Vagina (tissue), 2 donors: ENCODE measurements around the gene OR51I2. TPM values are rescaled to one million over a fixed set of nuclear protein-coding genes. Genes with fewer than 3 reads are reported as not detected.

ENCODE experiments used
- DNase-seq, 2 donors: peaks; one replicate each; pipeline ENCODE4 v3.0.0-alpha.2; 2017; ENCODE audit errors: extremely low spot score in 2 of 2
- H3K27ac ChIP-seq: fragments of 200-600 bp; sonication (generic); one replicate; pipeline ENCODE4 v1.5.1; 2019
- H3K27me3 ChIP-seq: fragments of 200-600 bp; sonication (generic); one replicate; pipeline ENCODE4 v1.5.1; 2019
- H3K36me3 ChIP-seq, 2 donors: fragments of 200-600 bp; sonication (generic); one replicate each; pipeline ENCODE4 v1.5.1; 2017 to 2019
- H3K4me1 ChIP-seq: fragments of 200-600 bp; sonication (generic); one replicate; pipeline ENCODE4 v1.5.1; 2019
- H3K4me3 ChIP-seq, 2 donors: fragments of 200-600 bp; sonication (generic); 1 replicate in 1 of 2; 2 replicates in 1 of 2; pipeline ENCODE4 v1.5.1; 2016 to 2019
- H3K9me3 ChIP-seq: fragments of 200-600 bp; sonication (generic); one replicate; pipeline ENCODE4 v1.5.1; 2019
- CTCF ChIP-seq, 3 experiments: fragments of 450-650 bp in 2 of 3; fragments of 200-600 bp in 1 of 3; sonication (generic) in 1 of 3; IDR thresholded peaks; one replicate each; pipeline ENCODE4 v1.5.1; 2017 to 2019; ENCODE audit warnings: antibody characterized with exemption in 3 of 3, mild to moderate bottlenecking in 2 of 3, moderate library complexity in 2 of 3
- POLR2A ChIP-seq, 2 donors: fragments of 450-650 bp; IDR thresholded peaks; one replicate each; pipeline ENCODE4 v1.6.1; 2017; ENCODE audit warnings: antibody characterized with exemption in 2 of 2, mild to moderate bottlenecking in 2 of 2, moderate library complexity in 2 of 2
- POLR2AphosphoS5 ChIP-seq, 2 donors: sonication (generic); formaldehyde crosslinking; IDR thresholded peaks; one replicate each; pipeline ENCODE4 v1.9.0; 2017; ENCODE audit warnings: antibody characterized with exemption in 2 of 2, mild to moderate bottlenecking in 2 of 2, low read depth in 1 of 2; ENCODE audit not compliant: insufficient read depth in 1 of 2
- intact Hi-C: fragments of 100-400 bp; cut with DNase I; formaldehyde crosslinking; loops from one replicate; pipeline ENCODE4 v1.15.1; 2023
- total RNA-seq: library from RNA; depleted of rRNA; stranded (reverse); fragments of >200 nt; gene quantifications from one replicate; pipeline ENCODE4 v1.2.3, GENCODE V29; 2016

The OR51I2 gene
- not detected for total RNA-seq

- Histone ChIP-seq H3K4me3 (no peak within 1 kb of the TSS), H3K27me3 (no peaks in the 10 kb centered on the region), H3K36me3 (no peaks in the 10 kb centered on the region), H3K9me3 (no peaks in the 10 kb centered on the region), H3K4me1 (no peaks in the 10 kb centered on the region), H3K27ac (no peak within 1 kb of the TSS)
- DNase-seq = no peak
- no peak for TF ChIP-seq POLR2AphosphoS5 (IDR thresholded peaks at IDR 0.05; ENCODE audit: insufficient read depth in 1 of 2, low read depth in 1 of 2)
- no peak for TF ChIP-seq CTCF (IDR thresholded peaks at IDR 0.05)
- no peak for TF ChIP-seq POLR2A (IDR thresholded peaks at IDR 0.05)
- intact Hi-C loops = no loop called here
Measured at GRCh38 chr11:5449023-5449422, at the start of gene OR51I2. Gene OR51I2, plus strand, starts transcription at chr11:5449323. Its CDS starts 4,166 bp downstream, at chr11:5453489.

GRCh38 chr11:5405173-5405572 is 44.0 kb upstream of the OR51I2 start:
- H3K4me1 ChIP-seq = no peaks in the 10 kb centered on the region

GRCh38 chr11:5420993-5421392 is 28.1 kb upstream of the OR51I2 start:
- no peak for TF ChIP-seq CTCF (IDR thresholded peaks at IDR 0.05)
- no peaks in the 10 kb centered on the region for H3K9me3 ChIP-seq
- no peaks in the 10 kb centered on the region for H3K27me3 ChIP-seq
- no peak for DNase-seq
- H3K36me3 ChIP-seq = no peaks in the 10 kb centered on the region
- H3K27ac ChIP-seq = no peak overlapping the region
- H3K4me1 ChIP-seq = no peaks in the 10 kb centered on the region
- H3K4me3 ChIP-seq = no peak overlapping the region
- intact Hi-C loops = no loop called here

More at GRCh38 chr11:5405173-5405572, 44.0 kb upstream of the OR51I2 start:
- intact Hi-C loops = no loop called here
- H3K27me3 ChIP-seq = no peaks in the 10 kb centered on the region
- H3K4me3 ChIP-seq = no peak overlapping the region
- no peak for DNase-seq
- TF ChIP-seq POLR2AphosphoS5 (IDR thresholded peaks at IDR 0.05; ENCODE audit: insufficient read depth in 1 of 2, low read depth in 1 of 2) (no peak), CTCF (IDR thresholded peaks at IDR 0.05) (no peak), POLR2A (IDR thresholded peaks at IDR 0.05) (no peak)
- H3K27ac ChIP-seq = no peak overlapping the region
- no peaks in the 10 kb centered on the region for H3K36me3 ChIP-seq
- no peaks in the 10 kb centered on the region for H3K9me3 ChIP-seq

GRCh38 chr11:5421811-5422210 is 27.3 kb upstream of the OR51I2 start, which contains the start of gene OR51Q1:
Gene OR51Q1, plus strand, starts transcription at chr11:5422111. Its CDS starts 90 bp downstream, at chr11:5422201.
- TF ChIP-seq CTCF (IDR thresholded peaks at IDR 0.05) = no peak
- no peak for TF ChIP-seq POLR2AphosphoS5 (IDR thresholded peaks at IDR 0.05; ENCODE audit: insufficient read depth in 1 of 2, low read depth in 1 of 2)
- no peak for TF ChIP-seq POLR2A (IDR thresholded peaks at IDR 0.05)
- Histone ChIP-seq H3K36me3 (no peaks in the 10 kb centered on the region), H3K27ac (no peak within 1 kb of the TSS), H3K4me1 (no peaks in the 10 kb centered on the region), H3K4me3 (no peak within 1 kb of the TSS), H3K9me3 (no peaks in the 10 kb centered on the region), H3K27me3 (no peaks in the 10 kb centered on the region)
- intact Hi-C loops = no loop called here
- DNase-seq = no peak

- Histone ChIP-seq H3K9me3 (no peaks in the 10 kb centered on the region), H3K36me3 (no peaks in the 10 kb centered on the region), H3K4me3 (no peak overlapping the region), H3K4me1 (no peaks in the 10 kb centered on the region), H3K27me3 (no peaks in the 10 kb centered on the region), H3K27ac (no peak overlapping the region)
- intact Hi-C loops = no loop called here
- TF ChIP-seq CTCF (IDR thresholded peaks at IDR 0.05) (no peak), POLR2A (IDR thresholded peaks at IDR 0.05) (no peak), POLR2AphosphoS5 (IDR thresholded peaks at IDR 0.05; ENCODE audit: insufficient read depth in 1 of 2, low read depth in 1 of 2) (no peak)
- no peak for DNase-seq
Measured at GRCh38 chr11:5423131-5423530, 26.0 kb upstream of the OR51I2 start.
